Fibroblast of upper back skin (primary cell): ENCODE results near the gene NTNG1.
"Not testable (repeated sequence)": the region's sequence is repeated elsewhere in the genome, so short reads cannot be mapped to it uniquely, and the experiment has no call there.

ENCODE experiments used
- DNase-seq: peaks from one replicate; pipeline ENCODE4 v3.0.0-alpha.2; 2013

The NTNG1 gene

GRCh38 chr1:107200631-107201030, 59.8 kb downstream of the NTNG1 start:
- DNase-seq = no peak

GRCh38 chr1:107202007-107202406, 61.2 kb downstream of the NTNG1 start:
- DNase-seq = no peak

GRCh38 chr1:107213225-107213624, 72.4 kb downstream of the NTNG1 start:
- DNase-seq = no peak

- DNase-seq = peak; percentile 15
Measured at GRCh38 chr1:107220036-107220435, 79.2 kb downstream of the NTNG1 start.

- no peak for DNase-seq
Measured at GRCh38 chr1:107225706-107226105, 84.9 kb downstream of the NTNG1 start.

GRCh38 chr1:107228704-107229371, 88.0 kb downstream of the NTNG1 start:
- peak; percentile 34 for DNase-seq

GRCh38 chr1:107229711-107230110, 88.9 kb downstream of the NTNG1 start:
- DNase-seq = no peak

- no peak for DNase-seq
Measured at GRCh38 chr1:107230121-107230520, 89.3 kb downstream of the NTNG1 start.

- DNase-seq = no peak
Measured at GRCh38 chr1:107231291-107231690, 90.5 kb downstream of the NTNG1 start.

GRCh38 chr1:107232426-107232825, 91.6 kb downstream of the NTNG1 start:
- DNase-seq = no peak

- DNase-seq = not testable (repeated sequence)
Measured at GRCh38 chr1:107236760-107237159, 95.9 kb downstream of the NTNG1 start.

GRCh38 chr1:107243461-107243860, 102.6 kb downstream of the NTNG1 start:
- no peak for DNase-seq

GRCh38 chr1:107244709-107245500, 104.1 kb downstream of the NTNG1 start:
- DNase-seq = no peak

GRCh38 chr1:107246775-107247345, 106.0 kb downstream of the NTNG1 start:
- DNase-seq = no peak

GRCh38 chr1:107247679-107248078, 106.8 kb downstream of the NTNG1 start:
- no peak for DNase-seq

- DNase-seq = no peak
Measured at GRCh38 chr1:107250169-107250568, 109.3 kb downstream of the NTNG1 start.

GRCh38 chr1:107251083-107251482, 110.2 kb downstream of the NTNG1 start:
- DNase-seq = no peak

GRCh38 chr1:107251839-107252238, 111.0 kb downstream of the NTNG1 start:
- DNase-seq = no peak

GRCh38 chr1:107252271-107252670, 111.4 kb downstream of the NTNG1 start:
- DNase-seq = no peak

- no peak for DNase-seq
Measured at GRCh38 chr1:107254306-107254705, 113.5 kb downstream of the NTNG1 start.

- no peak for DNase-seq
Measured at GRCh38 chr1:107255469-107255868, 114.6 kb downstream of the NTNG1 start.

- DNase-seq = peak; percentile 75
Measured at GRCh38 chr1:107262467-107263286, 121.8 kb downstream of the NTNG1 start.

- DNase-seq = no peak
Measured at GRCh38 chr1:107263291-107263915, 122.6 kb downstream of the NTNG1 start.
